Left forelimb (tissue), 1 donor: ENCODE measurements around the gene FADD.
"Not testable (repeated sequence)": the region's sequence is repeated elsewhere in the genome, so short reads cannot be mapped to it uniquely, and the experiment has no call there.

Experiments used
- DNase-seq: peaks from one replicate; pipeline ENCODE4 v3.0.0-alpha.2; 2018; ENCODE audit warnings: low spot score

The FADD gene

GRCh38 chr11:70182266-70182665, 20.8 kb upstream of the FADD start:
- DNase-seq, result no peak

GRCh38 chr11:70183032-70183431, 20.1 kb upstream of the FADD start:
- DNase-seq, result no peak

- DNase-seq, result no peak
Measured at GRCh38 chr11:70183483-70184176, 19.5 kb upstream of the FADD start.

- DNase-seq, result no peak
Measured at GRCh38 chr11:70184396-70184795, 18.7 kb upstream of the FADD start.

GRCh38 chr11:70185348-70186055, 17.6 kb upstream of the FADD start:
- DNase-seq, result no peak

GRCh38 chr11:70186420-70186819, 16.7 kb upstream of the FADD start:
- no peak for DNase-seq

- DNase-seq, result no peak
Measured at GRCh38 chr11:70186936-70187335, 16.2 kb upstream of the FADD start.

GRCh38 chr11:70187771-70188170, 15.3 kb upstream of the FADD start:
- no peak for DNase-seq

GRCh38 chr11:70189622-70190021, 13.5 kb upstream of the FADD start:
- DNase-seq, result no peak

GRCh38 chr11:70191495-70192140, 11.5 kb upstream of the FADD start:
- DNase-seq, result peak; percentile 83

GRCh38 chr11:70192666-70193410, 10.3 kb upstream of the FADD start:
- no peak for DNase-seq

GRCh38 chr11:70193411-70194292, 9.4 kb upstream of the FADD start:
- DNase-seq, result no peak

GRCh38 chr11:70194792-70195791, 8.0 kb upstream of the FADD start:
- no peak for DNase-seq

- DNase-seq, result no peak
Measured at GRCh38 chr11:70200212-70200844, 2.8 kb upstream of the FADD start.

- DNase-seq, result not testable (repeated sequence)
Measured at GRCh38 chr11:70201047-70201446, 2.0 kb upstream of the FADD start.

- DNase-seq, result no peak
Measured at GRCh38 chr11:70201882-70202861, 924 bp upstream of the FADD start.

- no peak for DNase-seq
Measured at GRCh38 chr11:70203751-70204465, 812 bp downstream of the FADD start.

- peak; percentile 40 for DNase-seq
Measured at GRCh38 chr11:70204466-70204799, 1.3 kb downstream of the FADD start.
